B cell (primary cell): ENCODE results near the gene RIC8B. TPM values are rescaled to one million over a fixed set of nuclear protein-coding genes. Genes with fewer than 3 reads are reported as not detected.

Experiments
- ATAC-seq: fragments of 200-7000 bp; cut with Tn5 transposase; one replicate; pipeline ENCODE4 v1.10.0; 2021; ENCODE audit warnings: low read depth, mild to moderate bottlenecking, moderate number of reproducible peaks, moderate library complexity
- CTCF ChIA-PET: fragments of 350-600 bp; sonication (Branson Sonifier 250); formaldehyde crosslinking; loops from one replicate; lab custom pipeline; 2021; ENCODE audit warnings: antibody characterized with exemption, inconsistent platforms; lab: Charles Lee
- POLR2A ChIA-PET: fragments of 350-600 bp; sonication (Branson Sonifier 250); formaldehyde crosslinking; loops from one replicate; lab custom pipeline; 2021; ENCODE audit warnings: antibody characterized with exemption; lab: Charles Lee
- DNase-seq: peaks from one replicate; pipeline ENCODE4 v3.0.0; 2013
- H2AFZ ChIP-seq: 2 replicates; pipeline ENCODE4 v1.6.1; 2012; ENCODE audit warnings: mild to moderate bottlenecking, low read depth, low read length; ENCODE audit not compliant: insufficient read depth, poor library complexity, severe bottlenecking
- H3K27ac ChIP-seq, 2 donors: 1 replicate in 1 of 2; 2 replicates in 1 of 2; pipeline ENCODE4 v1.5.1; 2012 to 2013; ENCODE audit warnings: low read length in 2 of 2, mild to moderate bottlenecking in 2 of 2, moderate library complexity in 1 of 2
- H3K27me3 ChIP-seq, 4 experiments: fragments of 200-600 bp in 1 of 4; sonication (generic) in 1 of 4; replicated peaks in 1 of 4; 1 replicate in 2 of 4; 2 replicates in 2 of 4; pipeline versions ENCODE4 v1.6.1 to v1.7.0; 2013 to 2016; ENCODE audit warnings: low read length in 3 of 4, mild to moderate bottlenecking in 2 of 4, mixed read lengths in 1 of 4, moderate library complexity in 1 of 4; ENCODE audit not compliant: insufficient read depth in 4 of 4, control insufficient read depth in 3 of 4; ENCODE audit errors: control extremely low read depth in 1 of 4
- H3K36me3 ChIP-seq, 2 experiments: replicated peaks in 1 of 2; 1 replicate in 1 of 2; 2 replicates in 1 of 2; pipeline versions ENCODE4 v1.6.1 to v1.7.1; 2013; ENCODE audit warnings: low read length in 1 of 2; ENCODE audit not compliant: insufficient read depth in 2 of 2, control insufficient read depth in 1 of 2; ENCODE audit errors: control extremely low read depth in 1 of 2, extremely low read depth in 1 of 2
- H3K4me1 ChIP-seq, 2 donors: fragments of 200-600 bp in 1 of 2; sonication (generic) in 1 of 2; 1 replicate in 1 of 2; 2 replicates in 1 of 2; pipeline versions ENCODE4 v1.5.1 to v1.6.1; 2013 to 2017; ENCODE audit warnings: low read length in 2 of 2; ENCODE audit not compliant: control insufficient read depth in 2 of 2, insufficient read depth in 2 of 2
- H3K4me2 ChIP-seq: replicated peaks from 2 replicates; pipeline ENCODE3; 2012; ENCODE audit warnings: mild to moderate bottlenecking, low read depth, low read length; ENCODE audit not compliant: poor library complexity, severe bottlenecking
- H3K4me3 ChIP-seq, 5 experiments: fragments of 200-600 bp in 1 of 5; sonication (generic) in 1 of 5; 1 replicate in 3 of 5; 2 replicates in 2 of 5; pipeline versions ENCODE4 v1.5.1 to v1.7.0; 2011 to 2016; ENCODE audit warnings: low read length in 4 of 5, mild to moderate bottlenecking in 4 of 5, low read depth in 2 of 5, control low read depth in 1 of 5, moderate library complexity in 1 of 5; ENCODE audit not compliant: insufficient read depth in 1 of 5; ENCODE audit errors: control extremely low read depth in 1 of 5, extremely low read depth in 1 of 5
- H3K79me2 ChIP-seq: fragments of 200-600 bp; sonication (generic); one replicate; pipeline ENCODE4 v1.6.0; 2016; ENCODE audit warnings: low read length; ENCODE audit not compliant: control insufficient read depth, insufficient read depth
- H3K9ac ChIP-seq: fragments of 200-600 bp; sonication (generic); 2 replicates; pipeline ENCODE4 v1.6.1; 2017; ENCODE audit warnings: mild to moderate bottlenecking, low read length, moderate library complexity
- H3K9me3 ChIP-seq, 3 donors: one replicate each; pipeline versions ENCODE4 v1.6.1 to v1.7.1; 2013; ENCODE audit warnings: low read length in 2 of 3; ENCODE audit not compliant: control insufficient read depth in 2 of 3, insufficient read depth in 1 of 3; ENCODE audit errors: control extremely low read depth in 1 of 3
- H4K20me1 ChIP-seq: 2 replicates; pipeline ENCODE4 v1.6.0; 2012; ENCODE audit warnings: mild to moderate bottlenecking, low read length; ENCODE audit not compliant: insufficient read depth, control insufficient read depth, poor library complexity, severe bottlenecking
- H3K27ac Mint-ChIP-seq: one replicate; pipeline ENCODE4 v1.8.0; 2021; ENCODE audit warnings: mixed read lengths
- H3K27me3 Mint-ChIP-seq: one replicate; pipeline ENCODE4 v1.8.0; 2021; ENCODE audit warnings: mixed read lengths
- H3K4me1 Mint-ChIP-seq: one replicate; pipeline ENCODE4 v1.8.0; 2021; ENCODE audit warnings: mixed read lengths
- H3K4me3 Mint-ChIP-seq: one replicate; pipeline ENCODE4 v1.8.0; 2021; ENCODE audit warnings: mixed read lengths
- H3K9me3 Mint-ChIP-seq: one replicate; pipeline ENCODE4 v1.8.0; 2022; ENCODE audit warnings: mixed read lengths; ENCODE audit not compliant: insufficient read depth
- CTCF ChIP-seq: fragments of 200-600 bp; IDR thresholded peaks from one replicate; pipeline ENCODE4 v1.8.0; 2022; ENCODE audit warnings: antibody characterized with exemption, mild to moderate bottlenecking
- EZH2 ChIP-seq: IDR thresholded peaks from 2 replicates; pipeline ENCODE4 v1.6.1; 2012; ENCODE audit warnings: borderline replicate concordance, low read depth, mild to moderate bottlenecking, moderate library complexity, low read length; ENCODE audit not compliant: insufficient read depth, poor library complexity, severe bottlenecking
- WGBS: methylation state at CpG from one replicate; pipeline ENCODE4 v1.1.5; 2013; ENCODE audit warnings: missing lambda C conversion rate; ENCODE audit not compliant: insufficient coverage; 5-methylcytosine and 5-hydroxymethylcytosine counted together
- intact Hi-C: fragments of 100-400 bp; cut with micrococcal nuclease; formaldehyde crosslinking; loops from one replicate; pipeline ENCODE4 v1.10.0; 2022
- polyA plus RNA-seq: library from polyadenylated mRNA; depleted of rRNA; stranded (reverse); fragments of >200 nt; gene quantifications from 2 replicates; pipeline ENCODE4 v1.2.3, GENCODE V29; 2012
- total RNA-seq, 2 donors: library from RNA; stranded (reverse); fragments of 120-200 nt in 1 of 2; gene quantifications; 1 replicate in 1 of 2; 2 replicates in 1 of 2; pipeline versions ENCODE4 v1.2.3 to v1.2.4, GENCODE V29; 2013 to 2022

The RIC8B gene
- total and polyA plus RNA-seq, 2 donors (not counting 1 experiment from before 2014, with no cell fraction given), result 3.0 to 14.8 TPM

- Histone ChIP-seq H4K20me1 (no peaks in the 10 kb centered on the region), H3K4me2 (no peak overlapping the region), H3K27ac (no peak overlapping the region), H3K9ac (no peak overlapping the region), H3K4me3 (no peak overlapping the region), H3K4me1 (peaks cover 5 to 13% of the 10 kb centered on the region in 2 donors), H3K27me3 (peaks cover 0 to 22% (median 14%) of the 10 kb centered on the region in 4 experiments), H3K9me3 (no peaks in the 10 kb centered on the region), H3K36me3 (no peaks in the 10 kb centered on the region), H3K79me2 (no peaks in the 10 kb centered on the region), H2AFZ (no peak overlapping the region)
- DNase-seq, result no peak
- intact Hi-C loops, result no loop called here
- H3K27me3 Mint-ChIP-seq, result peaks cover 37% of the 10 kb centered on the region
- TF ChIP-seq EZH2 (no peak), CTCF (no peak)
- peaks cover 15% of the 10 kb centered on the region for H3K4me1 Mint-ChIP-seq
- ChIA-PET POLR2A (no interaction called here), CTCF (no interaction called here)
- H3K9me3 Mint-ChIP-seq, result peaks cover 2% of the 10 kb centered on the region
- WGBS, result no CpG with 5 or more reads among the region's 4 CpGs
- H3K27ac Mint-ChIP-seq, result no peak overlapping the region
- ATAC-seq, result no peak
- no peak overlapping the region for H3K4me3 Mint-ChIP-seq
Observed at GRCh38 chr12:106745181-106745745, 29.2 kb upstream of the RIC8B start.

GRCh38 chr12:106747973-106748436, 26.5 kb upstream of the RIC8B start:
- Histone ChIP-seq H3K9ac (no peak overlapping the region), H3K9me3 (peaks cover 0 to 6% (median 0%) of the 10 kb centered on the region in 3 donors), H3K27ac (no peak overlapping the region), H2AFZ (peak overlapping the region; percentile 47), H3K36me3 (no peaks in the 10 kb centered on the region), H3K4me1 (peaks cover 5 to 16% of the 10 kb centered on the region in 2 donors), H3K79me2 (no peaks in the 10 kb centered on the region), H3K4me2 (peak overlapping the region; percentile 19), H3K4me3 (no peak overlapping the region), H4K20me1 (no peaks in the 10 kb centered on the region), H3K27me3 (peaks cover 0 to 8% (median 7%) of the 10 kb centered on the region in 4 experiments)
- Mint-ChIP-seq H3K27ac (peak overlapping the region; percentile 37), H3K27me3 (peaks cover 26% of the 10 kb centered on the region), H3K4me1 (peaks cover 15% of the 10 kb centered on the region), H3K4me3 (no peak overlapping the region), H3K9me3 (peaks cover 2% of the 10 kb centered on the region)
- WGBS, result 20% methylated on average over 1 of the region's 3 CpGs
- ChIA-PET POLR2A (interaction anchor here (0.7 kb wide), 1 partner anchor 11 kb away, joined by 3 read pairs; no protein-coding TSS in a partner anchor), CTCF (interaction anchor here (0.6 kb wide), 1 partner anchor 403 kb away, joined by 3 read pairs; no protein-coding TSS in a partner anchor)
- intact Hi-C loops, result no loop called here
- TF ChIP-seq CTCF (no peak), EZH2 (no peak)
- ATAC-seq (no peak), DNase-seq (peak; percentile 44)
